SKM-1 treated with dmso at 0.1 percent for 144 hours (cell line): ENCODE data around the gene CROCC2.

ENCODE experiments used
- DNase-seq: peaks from one replicate; lab custom pipeline; 2025; ENCODE audit not compliant: unreplicated experiment; lab: John Stamatoyannopoulos, UW

The CROCC2 gene

GRCh38 chr2:240904216-240905175, 1.6 kb upstream of the CROCC2 start:
- no peak for DNase-seq

- DNase-seq = no peak
Measured at GRCh38 chr2:240905176-240905781, 857 bp upstream of the CROCC2 start.

DNA sequence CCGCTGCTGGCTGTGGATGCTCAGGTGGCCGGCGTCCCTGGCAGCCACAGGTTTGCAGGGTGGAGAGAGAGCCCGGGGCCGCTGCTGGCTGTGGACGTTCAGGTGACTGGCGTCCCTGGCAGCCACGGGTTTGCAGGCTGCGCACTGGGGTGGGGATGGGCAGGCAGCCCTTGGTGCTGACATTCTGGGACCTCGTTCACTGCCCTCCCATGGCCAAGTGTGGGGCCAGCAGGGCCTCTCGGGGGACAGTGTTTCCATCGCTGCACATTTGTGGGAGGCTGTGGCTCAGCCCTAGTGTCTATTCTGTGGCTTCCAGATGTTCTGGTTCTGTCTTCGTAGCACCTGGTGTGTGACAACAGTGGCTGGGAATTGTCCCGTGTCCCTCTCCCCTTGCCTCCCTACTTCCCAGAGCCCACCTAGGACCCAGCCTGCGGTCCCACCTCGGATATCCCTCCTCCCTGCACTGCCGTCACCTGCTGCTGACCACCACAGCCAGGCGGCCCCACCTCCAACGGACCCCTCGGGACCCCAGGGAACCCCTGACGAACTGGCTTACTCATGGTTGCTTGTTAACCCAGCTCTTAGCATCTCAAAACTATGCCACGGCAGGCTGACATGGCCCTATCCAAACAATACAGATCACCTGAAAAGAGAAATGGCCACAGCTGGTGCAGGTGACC, 915 bp downstream of the CROCC2 start:
- no peak for DNase-seq

GRCh38 chr2:240909216-240909974, 3.3 kb downstream of the CROCC2 start:
- no peak for DNase-seq

DNA sequence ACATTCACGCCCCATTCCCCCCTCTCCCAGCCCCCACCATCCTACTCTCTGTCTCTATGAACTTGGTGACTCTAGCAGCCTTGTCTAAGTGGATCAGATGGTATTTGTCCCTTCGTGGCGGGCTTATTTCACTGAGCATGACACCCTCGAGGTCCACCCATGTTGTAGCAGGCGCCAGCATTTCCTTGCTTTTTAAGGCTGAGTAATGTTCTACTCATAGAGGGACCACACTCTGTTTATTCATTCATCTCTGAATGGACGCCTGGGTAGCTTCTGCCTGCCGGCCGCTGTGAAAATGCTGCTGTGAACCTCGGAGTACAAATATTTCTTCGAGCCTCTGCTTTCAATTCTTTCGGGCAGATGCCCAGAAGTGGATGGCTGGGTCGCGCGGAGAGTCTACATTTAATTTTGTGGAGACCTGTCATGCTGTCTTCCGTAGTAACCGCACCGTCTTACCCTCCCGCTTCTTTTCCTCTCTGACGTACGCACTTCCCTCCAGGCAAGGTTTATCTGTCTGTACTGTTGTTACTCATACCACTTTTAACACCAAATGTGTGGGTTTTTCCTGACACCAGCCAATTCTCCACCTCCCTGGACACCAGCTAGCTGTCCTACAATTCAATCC, 5.6 kb downstream of the CROCC2 start:
- no peak for DNase-seq

- no peak for DNase-seq
Measured at GRCh38 chr2:240912878-240913809, 7.0 kb downstream of the CROCC2 start.

- peak; percentile 10 for DNase-seq
Measured at GRCh38 chr2:240913810-240914644, 7.9 kb downstream of the CROCC2 start.

- no peak for DNase-seq
Measured at GRCh38 chr2:240914645-240915525, 8.7 kb downstream of the CROCC2 start.

- DNase-seq = no peak
Measured at GRCh38 chr2:240915526-240916341, 9.6 kb downstream of the CROCC2 start.

DNA sequence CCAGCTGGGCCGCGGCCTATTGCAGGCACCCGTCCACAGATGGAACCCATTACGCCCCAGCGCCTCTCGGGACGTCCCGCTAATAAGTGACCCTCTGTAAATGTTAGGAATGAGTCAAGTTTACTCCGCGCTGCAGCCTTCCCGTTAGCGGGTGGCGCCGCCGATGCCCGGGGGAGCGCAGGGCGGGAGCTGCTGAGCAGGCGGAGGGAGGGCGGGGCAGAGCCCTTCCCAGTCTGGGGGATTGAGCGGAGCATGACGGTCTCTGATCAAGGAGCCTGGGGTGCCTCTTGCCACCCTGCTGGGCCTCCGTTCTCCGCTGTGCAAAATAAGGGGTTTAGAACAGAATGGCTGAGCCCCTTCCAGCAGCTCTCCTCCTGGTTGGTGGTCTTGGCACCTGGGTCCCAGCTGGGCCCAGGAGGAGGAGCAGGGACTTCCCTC, 10.5 kb downstream of the CROCC2 start:
- DNase-seq = no peak

DNA sequence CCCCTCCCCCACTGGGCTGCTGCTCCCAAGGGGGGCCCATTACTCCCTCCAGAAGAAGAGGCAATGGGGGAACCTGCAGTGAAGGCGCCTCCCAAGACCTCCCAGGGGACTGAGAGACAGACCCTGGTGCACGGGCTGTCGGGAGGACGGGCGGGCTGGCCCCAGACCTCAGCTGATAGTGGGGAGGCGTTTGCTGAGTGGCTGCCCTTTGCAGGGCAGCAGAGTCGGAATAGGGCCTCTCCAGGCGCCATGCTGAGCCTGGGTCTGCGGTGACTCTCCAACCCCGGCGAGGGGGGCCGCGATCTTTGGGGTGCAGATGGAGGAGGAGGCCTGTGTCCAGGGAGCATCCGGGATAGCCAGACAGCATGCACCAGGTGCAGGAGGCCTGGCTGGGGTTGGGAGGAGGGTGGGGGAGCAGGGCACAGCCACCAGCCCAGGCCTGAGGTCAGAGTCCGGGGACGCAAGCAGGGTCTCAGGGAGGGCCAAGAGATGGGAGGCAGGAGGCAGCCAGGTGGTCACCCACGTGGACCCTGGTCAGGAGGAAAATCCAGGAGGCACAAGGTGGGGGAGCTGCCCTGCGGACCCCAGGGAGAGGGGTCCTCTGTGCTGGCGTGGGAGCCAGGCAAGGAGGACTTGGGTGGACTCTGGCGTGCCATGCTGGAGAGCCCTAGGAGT, 11.0 kb downstream of the CROCC2 start:
- DNase-seq = no peak

DNA sequence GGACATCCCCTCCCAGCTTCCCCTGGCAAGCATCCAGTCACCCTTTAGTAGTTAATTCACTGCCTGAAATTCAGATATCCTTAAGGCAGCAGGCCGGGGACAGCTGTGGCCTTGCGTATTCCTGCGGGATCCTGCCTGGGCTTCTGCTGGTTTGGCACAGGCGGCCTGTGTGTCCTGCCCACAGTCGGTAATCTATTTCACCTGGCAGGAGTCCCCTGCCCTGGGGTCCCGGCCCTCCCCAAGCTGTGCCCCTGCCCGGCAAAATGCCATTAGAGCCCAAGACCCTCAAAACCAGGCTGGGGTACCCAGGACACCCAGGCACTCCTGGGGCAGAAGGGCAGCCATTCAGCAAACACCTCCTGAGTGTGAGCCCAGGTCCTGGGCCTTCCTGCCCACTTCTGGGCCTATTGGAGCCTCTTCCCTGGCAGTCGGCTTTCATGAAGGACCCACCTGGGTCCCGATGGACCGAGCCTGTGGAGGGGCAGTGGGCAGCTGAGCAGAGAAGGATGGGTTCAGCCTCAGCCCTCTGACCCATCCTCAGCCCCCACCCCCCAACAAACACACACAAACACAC, 11.6 kb downstream of the CROCC2 start:
- no peak for DNase-seq

DNA sequence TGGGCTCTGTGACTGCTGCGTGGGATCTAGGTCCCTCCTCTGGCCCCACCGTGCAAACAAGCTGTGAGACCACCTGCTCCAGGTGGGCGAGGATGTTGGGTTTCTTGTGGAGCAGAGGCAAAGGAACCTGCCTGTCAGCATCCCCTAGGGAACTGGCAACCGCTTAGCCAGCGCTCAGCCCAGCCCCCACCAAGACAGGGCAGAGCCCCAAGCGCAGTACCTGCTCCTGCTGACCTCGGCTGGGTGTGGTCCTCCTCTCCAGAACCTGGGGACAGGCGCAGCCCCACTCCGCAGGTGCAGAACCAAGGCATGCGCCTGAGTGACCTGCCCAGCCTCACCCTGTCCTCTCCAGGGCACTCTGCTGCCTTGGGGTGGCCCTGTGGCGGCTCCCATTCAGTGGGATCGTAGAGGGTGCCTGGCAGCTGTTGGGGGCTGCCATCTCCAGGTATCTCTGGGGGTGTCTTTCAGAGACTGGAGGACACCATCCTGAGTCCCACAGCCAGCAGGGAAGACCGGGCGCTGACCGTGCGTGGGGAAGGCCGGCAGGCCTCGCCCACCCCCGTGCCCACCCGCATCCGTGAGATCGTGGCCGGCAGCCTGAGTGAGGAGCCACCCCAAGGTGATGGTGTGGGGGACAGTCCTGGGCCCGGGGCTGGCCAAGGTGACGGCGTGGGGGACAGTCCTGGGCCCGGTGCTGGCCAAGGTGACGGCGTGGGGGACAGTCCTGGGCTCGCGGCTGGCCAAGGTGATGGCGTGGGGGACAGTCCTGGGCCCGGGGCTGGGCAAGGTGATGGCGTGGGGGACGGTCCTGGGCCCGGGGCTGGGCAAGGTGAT, 12.3 kb downstream of the CROCC2 start:
- no peak for DNase-seq

GRCh38 chr2:240919161-240919781, 13.1 kb downstream of the CROCC2 start:
- no peak for DNase-seq
